HepG2 (cell line): ENCODE data around the gene PRDM7. TPM values are rescaled to one million over a fixed set of nuclear protein-coding genes. Genes with fewer than 3 reads are reported as not detected.

Experiments
- AGO1 ChIP-seq: fragments of 200-400 bp; formaldehyde crosslinking; IDR thresholded peaks from 2 replicates; pipeline ENCODE4 v1.6.1; 2017; ENCODE audit warnings: mild to moderate bottlenecking, low read depth, low read length, moderate library complexity; ENCODE audit not compliant: poor library complexity, severe bottlenecking
- CEBPG ChIP-seq: IDR thresholded peaks from 2 replicates; pipeline ENCODE4 v1.6.1; 2016
- DMTF1 ChIP-seq: sonication (generic); formaldehyde crosslinking; IDR thresholded peaks from 2 replicates; pipeline ENCODE4 v1.4.0; 2020; ENCODE audit warnings: mild to moderate bottlenecking, missing genetic modification reagents
- DPF2 ChIP-seq: sonication (generic); formaldehyde crosslinking; IDR thresholded peaks from 2 replicates; pipeline ENCODE4 v1.4.0; 2020; ENCODE audit warnings: mild to moderate bottlenecking, low read depth, missing genetic modification reagents, borderline replicate concordance
- ELF1 ChIP-seq: sonication (generic); formaldehyde crosslinking; IDR thresholded peaks from 2 replicates; pipeline ENCODE4 v1.4.0; 2020; ENCODE audit warnings: missing genetic modification reagents
- EP300 ChIP-seq, 3 experiments: sonication (generic) in 1 of 3; formaldehyde crosslinking in 1 of 3; IDR thresholded peaks; 2 replicates each; pipeline versions ENCODE4 v1.5.1 to v1.6.1; 2011 to 2020; ENCODE audit warnings: low read depth in 2 of 3, low read length in 2 of 3, borderline replicate concordance in 1 of 3, improper control_type of control experiment in 1 of 3, mild to moderate bottlenecking in 1 of 3, missing genetic modification reagents in 1 of 3, moderate library complexity in 1 of 3
- FOXP1 ChIP-seq, 2 experiments: fragments of 450-650 bp in 1 of 2; IDR thresholded peaks; 2 replicates each; pipeline ENCODE4 v1.6.1; 2017 to 2018; ENCODE audit warnings: antibody characterized with exemption in 1 of 2
- HES4 ChIP-seq: sonication (generic); formaldehyde crosslinking; IDR thresholded peaks from 2 replicates; pipeline ENCODE4 v1.9.0; 2021; ENCODE audit warnings: mild to moderate bottlenecking, missing genetic modification reagents, borderline replicate concordance
- IRF9 ChIP-seq: sonication (generic); formaldehyde crosslinking; IDR thresholded peaks from 2 replicates; pipeline ENCODE4 v1.8.0; 2022; ENCODE audit warnings: missing genetic modification reagents, mild to moderate bottlenecking, borderline replicate concordance
- JARID2 ChIP-seq: sonication (generic); formaldehyde crosslinking; IDR thresholded peaks from 2 replicates; pipeline ENCODE4 v1.8.1; 2023; ENCODE audit warnings: missing genetic modification reagents, inconsistent platforms; ENCODE audit not compliant: insufficient replicate concordance
- PHF20 ChIP-seq: sonication (generic); formaldehyde crosslinking; IDR thresholded peaks from 2 replicates; pipeline ENCODE4 v1.5.0; 2020; ENCODE audit warnings: mild to moderate bottlenecking, missing genetic modification reagents
- SRSF1 ChIP-seq: fragments of 200-400 bp; formaldehyde crosslinking; optimal IDR thresholded peaks from 2 replicates; pipeline ENCODE3; 2017; ENCODE audit warnings: mild to moderate bottlenecking, low read depth, low read length, moderate library complexity
- TAF15 ChIP-seq: fragments of 200-400 bp; formaldehyde crosslinking; IDR thresholded peaks from one replicate; pipeline ENCODE4 v1.6.1; 2018; ENCODE audit warnings: mild to moderate bottlenecking, low read depth, low read length; ENCODE audit not compliant: poor library complexity, severe bottlenecking
- XRCC5 ChIP-seq: fragments of 200-400 bp; formaldehyde crosslinking; optimal IDR thresholded peaks from 2 replicates; pipeline ENCODE3; 2017; ENCODE audit warnings: mild to moderate bottlenecking, low read length
- ZNF331 ChIP-seq: sonication (generic); formaldehyde crosslinking; IDR thresholded peaks from 2 replicates; pipeline ENCODE4 v1.4.0; 2020; ENCODE audit warnings: missing genetic modification reagents
- polyA plus RNA-seq, 8 experiments: library from polyadenylated mRNA; depleted of rRNA in 3 of 8; stranded (reverse) in 7 of 8; unstranded in 1 of 8; fragments of >200 nt; fragmentation: Illumina TruSeq in 4 of 8; extraction: Trizol in 4 of 8; gene quantifications; 2 replicates each; pipeline versions ENCODE4 v1.2.1 to v1.2.3, GENCODE V29; 2011 to 2016; ENCODE audit warnings: low read depth in 4 of 8, missing spikeins in 1 of 8, mixed read lengths in 1 of 8; ENCODE audit not compliant: insufficient read depth in 1 of 8
- total RNA-seq, 5 experiments: library from RNA; depleted of rRNA; stranded (reverse); fragments of >200 nt; fragmentation: Illumina TruSeq; extraction: Trizol; gene quantifications; 2 replicates each; pipeline ENCODE4 v1.2.3, GENCODE V29; 2016; ENCODE audit warnings: low read depth in 1 of 5
- TF ChIP-seq, protein P1 (sequence below): sonication (generic); IDR thresholded peaks from 2 replicates; pipeline ENCODE4 v1.6.1; 2016; ENCODE audit warnings: low read depth, borderline replicate concordance
- TF ChIP-seq, protein P2 (sequence below): sonication (generic); formaldehyde crosslinking; IDR thresholded peaks from 2 replicates; pipeline ENCODE4 v1.5.0; 2020; ENCODE audit warnings: mild to moderate bottlenecking, missing genetic modification reagents, moderate library complexity
- TF ChIP-seq, protein P3 (sequence below): sonication (generic); formaldehyde crosslinking; IDR thresholded peaks from 2 replicates; pipeline ENCODE4 v1.5.1; 2020; ENCODE audit warnings: missing genetic modification reagents, mild to moderate bottlenecking, borderline replicate concordance
- TF ChIP-seq, protein P4 (sequence below): IDR thresholded peaks from 2 replicates; pipeline ENCODE4 v1.6.1; 2016; ENCODE audit warnings: missing compliant biosample characterization, missing genetic modification reagents, borderline replicate concordance

The PRDM7 gene
- total and polyA plus RNA-seq, 2 of the 13 experiments (the other 11 are each of a cell fraction or from before 2014, with no cell fraction given), result not detected

GRCh38 chr16:90020838-90021382, 56.2 kb downstream of the PRDM7 start (continued):
- TF ChIP-seq, protein P1, sequence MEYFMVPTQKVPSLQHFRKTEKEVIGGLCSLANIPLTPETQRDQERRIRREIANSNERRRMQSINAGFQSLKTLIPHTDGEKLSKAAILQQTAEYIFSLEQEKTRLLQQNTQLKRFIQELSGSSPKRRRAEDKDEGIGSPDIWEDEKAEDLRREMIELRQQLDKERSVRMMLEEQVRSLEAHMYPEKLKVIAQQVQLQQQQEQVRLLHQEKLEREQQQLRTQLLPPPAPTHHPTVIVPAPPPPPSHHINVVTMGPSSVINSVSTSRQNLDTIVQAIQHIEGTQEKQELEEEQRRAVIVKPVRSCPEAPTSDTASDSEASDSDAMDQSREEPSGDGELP, result peak; percentile 90; the same call in 1 of the 2 replicates
- TF ChIP-seq CEBPG (CRISPR knock-in tag) (peak; percentile 82), ZNF331 (no peak), SRSF1 (no peak), HES4 (CRISPR knock-in tag) (no peak), DMTF1 (no peak), XRCC5 (peak; percentile 35), ELF1 (peak; percentile 64), DPF2 (CRISPR knock-in tag) (no peak), TAF15 (no peak), PHF20 (CRISPR knock-in tag) (peak; percentile 34; the same call in 1 of the 2 replicates), FOXP1 (IDR thresholded peaks at IDR 0.05) (no peak), FOXP1 (CRISPR knock-in tag; IDR thresholded peaks at IDR 0.05) (no peak), AGO1 (no peak), IRF9 (CRISPR knock-in tag) (peak; percentile 67; the same call in 1 of the 2 replicates), JARID2 (CRISPR knock-in tag) (peak; percentile 7), EP300 (IDR thresholded peaks at IDR 0.05; ENCODE audit: low read depth in 2 of 2, low read length in 2 of 2) (peak in 1 of 2 experiments; percentile 36; a peak in 1 of 4 replicates), EP300 (CRISPR knock-in tag; IDR thresholded peaks at IDR 0.05; ENCODE audit: borderline replicate concordance) (no peak)
- TF ChIP-seq, protein P2, sequence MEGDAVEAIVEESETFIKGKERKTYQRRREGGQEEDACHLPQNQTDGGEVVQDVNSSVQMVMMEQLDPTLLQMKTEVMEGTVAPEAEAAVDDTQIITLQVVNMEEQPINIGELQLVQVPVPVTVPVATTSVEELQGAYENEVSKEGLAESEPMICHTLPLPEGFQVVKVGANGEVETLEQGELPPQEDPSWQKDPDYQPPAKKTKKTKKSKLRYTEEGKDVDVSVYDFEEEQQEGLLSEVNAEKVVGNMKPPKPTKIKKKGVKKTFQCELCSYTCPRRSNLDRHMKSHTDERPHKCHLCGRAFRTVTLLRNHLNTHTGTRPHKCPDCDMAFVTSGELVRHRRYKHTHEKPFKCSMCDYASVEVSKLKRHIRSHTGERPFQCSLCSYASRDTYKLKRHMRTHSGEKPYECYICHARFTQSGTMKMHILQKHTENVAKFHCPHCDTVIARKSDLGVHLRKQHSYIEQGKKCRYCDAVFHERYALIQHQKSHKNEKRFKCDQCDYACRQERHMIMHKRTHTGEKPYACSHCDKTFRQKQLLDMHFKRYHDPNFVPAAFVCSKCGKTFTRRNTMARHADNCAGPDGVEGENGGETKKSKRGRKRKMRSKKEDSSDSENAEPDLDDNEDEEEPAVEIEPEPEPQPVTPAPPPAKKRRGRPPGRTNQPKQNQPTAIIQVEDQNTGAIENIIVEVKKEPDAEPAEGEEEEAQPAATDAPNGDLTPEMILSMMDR (CRISPR knock-in tag), result peak; percentile 50
- TF ChIP-seq, protein P3, sequence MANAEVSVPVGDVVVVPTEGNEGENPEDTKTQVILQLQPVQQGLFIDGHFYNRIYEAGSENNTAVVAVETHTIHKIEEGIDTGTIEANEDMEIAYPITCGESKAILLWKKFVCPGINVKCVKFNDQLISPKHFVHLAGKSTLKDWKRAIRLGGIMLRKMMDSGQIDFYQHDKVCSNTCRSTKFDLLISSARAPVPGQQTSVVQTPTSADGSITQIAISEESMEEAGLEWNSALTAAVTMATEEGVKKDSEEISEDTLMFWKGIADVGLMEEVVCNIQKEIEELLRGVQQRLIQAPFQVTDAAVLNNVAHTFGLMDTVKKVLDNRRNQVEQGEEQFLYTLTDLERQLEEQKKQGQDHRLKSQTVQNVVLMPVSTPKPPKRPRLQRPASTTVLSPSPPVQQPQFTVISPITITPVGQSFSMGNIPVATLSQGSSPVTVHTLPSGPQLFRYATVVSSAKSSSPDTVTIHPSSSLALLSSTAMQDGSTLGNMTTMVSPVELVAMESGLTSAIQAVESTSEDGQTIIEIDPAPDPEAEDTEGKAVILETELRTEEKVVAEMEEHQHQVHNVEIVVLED (CRISPR knock-in tag), result no peak
- TF ChIP-seq, protein P4, sequence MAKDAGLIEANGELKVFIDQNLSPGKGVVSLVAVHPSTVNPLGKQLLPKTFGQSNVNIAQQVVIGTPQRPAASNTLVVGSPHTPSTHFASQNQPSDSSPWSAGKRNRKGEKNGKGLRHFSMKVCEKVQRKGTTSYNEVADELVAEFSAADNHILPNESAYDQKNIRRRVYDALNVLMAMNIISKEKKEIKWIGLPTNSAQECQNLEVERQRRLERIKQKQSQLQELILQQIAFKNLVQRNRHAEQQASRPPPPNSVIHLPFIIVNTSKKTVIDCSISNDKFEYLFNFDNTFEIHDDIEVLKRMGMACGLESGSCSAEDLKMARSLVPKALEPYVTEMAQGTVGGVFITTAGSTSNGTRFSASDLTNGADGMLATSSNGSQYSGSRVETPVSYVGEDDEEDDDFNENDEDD, result peak; percentile 33; the same call in 1 of the 2 replicates
